GM19468 (cell line): Measurements from ENCODE around the gene TSPAN18.

Experiments used
- ATAC-seq: cut with Tn5 transposase; IDR thresholded peaks from one replicate; pipeline ENCODE4 v1.9.1; 2021; ENCODE audit warnings: mild to moderate bottlenecking, moderate library complexity, moderate number of reproducible peaks; ENCODE audit not compliant: unreplicated experiment; ENCODE audit errors: extremely low read depth

Gene TSPAN18

GRCh38 chr11:44726283-44727113 lies at the start of gene TSPAN18:
TSS of gene TSPAN18 (plus strand) at chr11:44726962. CDS start at chr11:44906417, 179,455 bp downstream.
- ATAC-seq, result peak; percentile 50

GRCh38 chr11:44680982-44681597 lies 45.7 kb upstream of the TSPAN18 start:
- no peak for ATAC-seq

- no peak for ATAC-seq
Observed at GRCh38 chr11:44681698-44682097, 45.1 kb upstream of the TSPAN18 start.

- no peak for ATAC-seq
Observed at GRCh38 chr11:44684859-44685281, 41.9 kb upstream of the TSPAN18 start.

- ATAC-seq, result no peak
Observed at GRCh38 chr11:44687388-44687787, 39.4 kb upstream of the TSPAN18 start.

GRCh38 chr11:44689265-44689664 lies 37.5 kb upstream of the TSPAN18 start:
- ATAC-seq, result no peak

GRCh38 chr11:44690651-44691050 lies 36.1 kb upstream of the TSPAN18 start:
- no peak for ATAC-seq

GRCh38 chr11:44692460-44692859 lies 34.3 kb upstream of the TSPAN18 start:
- no peak for ATAC-seq

GRCh38 chr11:44693654-44694119 lies 33.1 kb upstream of the TSPAN18 start:
- no peak for ATAC-seq

- no peak for ATAC-seq
Observed at GRCh38 chr11:44694443-44694842, 32.3 kb upstream of the TSPAN18 start.

- no peak for ATAC-seq
Observed at GRCh38 chr11:44695169-44695833, 31.5 kb upstream of the TSPAN18 start.

GRCh38 chr11:44698252-44698912 lies 28.4 kb upstream of the TSPAN18 start:
- no peak for ATAC-seq

- ATAC-seq, result no peak
Observed at GRCh38 chr11:44699497-44700408, 27.0 kb upstream of the TSPAN18 start.

GRCh38 chr11:44701276-44701675 lies 25.5 kb upstream of the TSPAN18 start:
- ATAC-seq, result no peak

GRCh38 chr11:44702889-44703288 lies 23.9 kb upstream of the TSPAN18 start:
- no peak for ATAC-seq

GRCh38 chr11:44707094-44707493 lies 19.7 kb upstream of the TSPAN18 start:
- no peak for ATAC-seq

GRCh38 chr11:44708009-44708408 lies 18.8 kb upstream of the TSPAN18 start:
- ATAC-seq, result no peak

GRCh38 chr11:44708523-44709280 lies 18.1 kb upstream of the TSPAN18 start:
- ATAC-seq, result no peak

- no peak for ATAC-seq
Observed at GRCh38 chr11:44709281-44709562, 17.5 kb upstream of the TSPAN18 start.
